HL-60 (cell line): Measurements from ENCODE around the gene SYNJ2.

Experiments used
- DNase-seq, 2 experiments: peaks; one replicate each; pipeline ENCODE4 v3.0.0-alpha.2; 2010 to 2020; ENCODE audit warnings: low read depth in 1 of 2, low spot score in 1 of 2
- H3K27ac ChIP-seq: fragments of 250-450 bp; sonication (Bioruptor Pico); replicated peaks from 2 replicates; pipeline ENCODE4 v1.5.1; 2020; ENCODE audit warnings: mild to moderate bottlenecking, moderate library complexity
- H3K27me3 ChIP-seq: fragments of 250-450 bp; sonication (Bioruptor Pico); 2 replicates; pipeline ENCODE4 v1.5.1; 2021; ENCODE audit warnings: mild to moderate bottlenecking, moderate library complexity; ENCODE audit not compliant: insufficient read depth, poor library complexity, severe bottlenecking
- H3K4me3 ChIP-seq: replicated peaks from 2 replicates; pipeline ENCODE4 v1.5.1; 2011; ENCODE audit warnings: mild to moderate bottlenecking, control low read depth, low read length; ENCODE audit not compliant: insufficient read depth
- CTCF ChIP-seq: IDR thresholded peaks from one replicate; pipeline ENCODE4 v1.5.1; 2011; ENCODE audit warnings: low read length, control low read depth, inconsistent platforms; ENCODE audit not compliant: insufficient read depth
- GABPA ChIP-seq: IDR thresholded peaks from 2 replicates; pipeline ENCODE4 v1.6.1; 2012; ENCODE audit warnings: low read depth
- POLR2AphosphoS5 ChIP-seq: IDR thresholded peaks from 2 replicates; pipeline ENCODE4 v1.6.1; 2012; ENCODE audit warnings: low read depth
- REST ChIP-seq: IDR thresholded peaks from 2 replicates; pipeline ENCODE4 v1.6.1; 2012; ENCODE audit warnings: low read depth; ENCODE audit not compliant: insufficient replicate concordance
- SPI1 ChIP-seq: IDR thresholded peaks from 2 replicates; pipeline ENCODE4 v1.6.1; 2012; ENCODE audit warnings: low read depth, mild to moderate bottlenecking, borderline replicate concordance

SYNJ2 gene

GRCh38 chr6:158006821-158007570 is 25.3 kb downstream of the SYNJ2 start:
- no peaks in the 10 kb centered on the region for H3K27me3 ChIP-seq
- no peak overlapping the region for H3K27ac ChIP-seq
- no peak overlapping the region for H3K4me3 ChIP-seq
- TF ChIP-seq CTCF (no peak), REST (no peak), POLR2AphosphoS5 (no peak), GABPA (no peak), SPI1 (no peak)
- DNase-seq: no peak

GRCh38 chr6:158008864-158009113 is 27.1 kb downstream of the SYNJ2 start:
- no peaks in the 10 kb centered on the region for H3K27me3 ChIP-seq
- TF ChIP-seq GABPA: no peak
- no peak for TF ChIP-seq POLR2AphosphoS5
- no peak for TF ChIP-seq CTCF
- no peak for TF ChIP-seq SPI1
- no peak for TF ChIP-seq REST
- H3K27ac ChIP-seq: no peak overlapping the region
- no peak overlapping the region for H3K4me3 ChIP-seq
- peak in 1 of 2 experiments; percentile 46 for DNase-seq

GRCh38 chr6:158009114-158009891 is 27.6 kb downstream of the SYNJ2 start:
- no peak overlapping the region for H3K4me3 ChIP-seq
- peak; percentile 47 to 59 for DNase-seq
- no peak overlapping the region for H3K27ac ChIP-seq
- H3K27me3 ChIP-seq: no peaks in the 10 kb centered on the region
- TF ChIP-seq GABPA (no peak), SPI1 (peak; percentile 37; the same call in 1 of the 2 replicates)

- DNase-seq: no peak
- Histone ChIP-seq H3K4me3 (no peak overlapping the region), H3K27ac (no peak overlapping the region), H3K27me3 (no peaks in the 10 kb centered on the region)
- no peak for TF ChIP-seq POLR2AphosphoS5
- no peak for TF ChIP-seq REST
- no peak for TF ChIP-seq GABPA
- TF ChIP-seq SPI1: no peak
- TF ChIP-seq CTCF: no peak
These were observed 28.4 kb downstream of the SYNJ2 start for GRCh38 chr6:158009935-158010585.
